GM12801 (cell line): ENCODE data around the gene ARHGEF4.

Experiments
- TF ChIP-seq, protein P1 (sequence below): IDR thresholded peaks from one replicate; pipeline ENCODE4 v1.5.1; 2011; ENCODE audit warnings: control low read depth; ENCODE audit not compliant: insufficient read length; ENCODE audit errors: extremely low read depth

The ARHGEF4 gene

DNA sequence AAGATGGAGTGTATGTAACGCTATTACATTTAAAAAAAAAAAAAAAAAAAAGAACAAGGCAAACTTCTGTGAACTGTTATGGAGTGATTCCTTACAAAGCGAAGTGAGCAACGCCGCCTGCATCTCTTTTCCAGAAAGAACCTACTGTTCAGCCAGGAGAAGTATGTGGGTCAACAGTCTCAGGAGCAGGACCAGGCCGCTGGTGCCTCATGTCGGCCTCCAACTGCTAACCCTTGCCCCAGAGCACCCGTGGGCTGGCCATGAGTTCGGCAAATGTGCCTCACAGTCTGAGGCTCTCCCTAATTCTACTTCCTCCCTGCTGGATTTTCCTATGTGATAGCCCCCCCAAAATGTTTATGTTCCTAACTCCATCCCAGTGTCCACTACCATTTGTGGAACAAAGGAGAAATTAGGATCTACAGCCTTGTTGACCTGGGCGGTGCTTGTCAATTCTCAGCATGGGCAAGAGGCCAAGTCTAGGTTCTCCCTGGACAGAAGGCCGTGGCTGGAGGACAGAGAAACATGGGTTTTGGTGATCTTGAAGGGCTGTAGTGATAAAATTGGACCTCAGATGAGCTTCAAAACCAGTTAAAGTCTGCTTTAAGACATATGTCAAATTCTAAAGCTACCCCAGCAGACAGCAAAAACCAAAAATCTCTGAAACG, 240.6 kb downstream of the ARHGEF4 start:
- TF ChIP-seq, protein P1, sequence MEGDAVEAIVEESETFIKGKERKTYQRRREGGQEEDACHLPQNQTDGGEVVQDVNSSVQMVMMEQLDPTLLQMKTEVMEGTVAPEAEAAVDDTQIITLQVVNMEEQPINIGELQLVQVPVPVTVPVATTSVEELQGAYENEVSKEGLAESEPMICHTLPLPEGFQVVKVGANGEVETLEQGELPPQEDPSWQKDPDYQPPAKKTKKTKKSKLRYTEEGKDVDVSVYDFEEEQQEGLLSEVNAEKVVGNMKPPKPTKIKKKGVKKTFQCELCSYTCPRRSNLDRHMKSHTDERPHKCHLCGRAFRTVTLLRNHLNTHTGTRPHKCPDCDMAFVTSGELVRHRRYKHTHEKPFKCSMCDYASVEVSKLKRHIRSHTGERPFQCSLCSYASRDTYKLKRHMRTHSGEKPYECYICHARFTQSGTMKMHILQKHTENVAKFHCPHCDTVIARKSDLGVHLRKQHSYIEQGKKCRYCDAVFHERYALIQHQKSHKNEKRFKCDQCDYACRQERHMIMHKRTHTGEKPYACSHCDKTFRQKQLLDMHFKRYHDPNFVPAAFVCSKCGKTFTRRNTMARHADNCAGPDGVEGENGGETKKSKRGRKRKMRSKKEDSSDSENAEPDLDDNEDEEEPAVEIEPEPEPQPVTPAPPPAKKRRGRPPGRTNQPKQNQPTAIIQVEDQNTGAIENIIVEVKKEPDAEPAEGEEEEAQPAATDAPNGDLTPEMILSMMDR, result no peak

DNA sequence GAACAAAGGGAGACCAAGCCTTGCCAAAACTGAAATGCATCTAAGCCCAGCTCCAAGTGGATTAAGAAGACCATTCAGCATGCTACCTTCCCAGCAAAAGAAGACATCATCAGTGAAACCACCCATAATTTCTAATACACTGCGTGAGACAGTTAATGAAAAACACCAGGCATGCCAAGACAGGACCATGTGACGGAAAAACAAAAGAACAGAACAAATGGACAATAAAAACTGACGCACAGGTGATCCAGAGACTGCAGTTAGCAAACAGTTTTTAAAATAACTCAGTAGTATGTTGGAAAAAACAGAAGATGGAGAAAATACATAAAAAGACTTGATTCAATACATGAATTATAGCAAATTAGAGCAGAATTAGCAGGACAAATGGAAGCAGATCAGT, 241.3 kb downstream of the ARHGEF4 start:
- TF ChIP-seq, protein P1, result no peak

DNA sequence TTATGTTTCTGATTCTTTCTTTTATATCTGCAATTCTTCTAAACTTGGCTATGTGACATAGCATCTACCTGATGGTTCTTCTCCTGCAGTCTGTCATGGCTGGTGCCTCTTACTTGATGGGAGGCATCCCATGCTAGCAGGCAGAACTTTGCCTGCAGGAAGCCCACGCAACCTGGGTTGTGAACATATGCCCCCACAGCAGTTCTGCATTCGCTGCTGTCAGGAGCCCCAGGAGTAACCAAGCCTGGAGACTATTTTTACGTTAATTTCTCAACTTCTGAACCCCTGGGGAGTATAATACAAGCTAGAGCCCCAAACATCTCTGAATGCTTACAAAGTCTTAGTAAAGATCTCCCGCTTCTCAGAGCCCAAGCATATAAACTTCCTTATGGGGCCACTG, 244.5 kb downstream of the ARHGEF4 start:
- TF ChIP-seq, protein P1, result no peak

DNA sequence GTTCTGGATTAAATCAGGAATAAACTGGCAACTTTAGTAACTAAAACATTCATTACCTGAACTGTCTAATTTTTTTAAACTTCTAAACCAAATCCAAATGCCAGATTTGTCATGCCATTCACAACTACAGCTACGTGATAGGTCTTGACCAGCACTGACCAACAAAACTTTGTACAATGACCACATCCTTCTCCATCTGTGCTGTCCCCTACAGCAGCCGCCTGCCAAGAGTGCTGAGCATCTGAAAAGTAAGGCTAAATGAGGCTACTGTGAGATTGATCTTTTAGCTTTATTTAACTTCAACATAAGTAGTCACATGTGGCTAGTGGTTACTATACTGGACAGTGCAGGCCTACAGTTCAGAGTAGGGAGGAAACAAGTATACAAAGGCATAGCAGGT, 248.9 kb downstream of the ARHGEF4 start:
- TF ChIP-seq, protein P1, result no peak

DNA sequence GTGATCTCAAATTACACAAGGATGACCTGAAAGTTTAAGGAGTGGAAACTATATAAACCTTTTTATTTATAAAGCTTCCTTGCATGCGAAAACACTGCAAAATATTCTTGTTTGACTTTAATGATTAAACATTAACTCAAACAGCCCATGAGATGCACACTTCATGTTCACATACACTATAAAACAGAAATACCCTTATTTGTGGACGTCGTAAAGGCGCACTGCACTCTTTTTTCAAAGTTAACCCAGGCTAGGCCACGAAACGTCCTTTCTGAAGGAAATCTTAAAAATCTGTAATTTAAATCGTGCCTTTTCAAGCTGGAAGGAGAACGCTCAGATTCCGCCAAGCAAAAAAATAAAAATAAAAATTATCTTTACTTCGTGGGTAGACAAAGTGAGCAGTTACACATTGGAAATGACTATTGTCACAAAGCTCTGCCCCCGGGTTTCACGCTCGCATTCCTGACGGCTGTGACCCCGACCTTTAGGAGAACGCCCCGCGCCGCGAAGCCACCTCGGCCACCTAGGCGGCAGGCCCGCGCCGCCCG, 255.8 kb downstream of the ARHGEF4 start:
- TF ChIP-seq, protein P1, result no peak

DNA sequence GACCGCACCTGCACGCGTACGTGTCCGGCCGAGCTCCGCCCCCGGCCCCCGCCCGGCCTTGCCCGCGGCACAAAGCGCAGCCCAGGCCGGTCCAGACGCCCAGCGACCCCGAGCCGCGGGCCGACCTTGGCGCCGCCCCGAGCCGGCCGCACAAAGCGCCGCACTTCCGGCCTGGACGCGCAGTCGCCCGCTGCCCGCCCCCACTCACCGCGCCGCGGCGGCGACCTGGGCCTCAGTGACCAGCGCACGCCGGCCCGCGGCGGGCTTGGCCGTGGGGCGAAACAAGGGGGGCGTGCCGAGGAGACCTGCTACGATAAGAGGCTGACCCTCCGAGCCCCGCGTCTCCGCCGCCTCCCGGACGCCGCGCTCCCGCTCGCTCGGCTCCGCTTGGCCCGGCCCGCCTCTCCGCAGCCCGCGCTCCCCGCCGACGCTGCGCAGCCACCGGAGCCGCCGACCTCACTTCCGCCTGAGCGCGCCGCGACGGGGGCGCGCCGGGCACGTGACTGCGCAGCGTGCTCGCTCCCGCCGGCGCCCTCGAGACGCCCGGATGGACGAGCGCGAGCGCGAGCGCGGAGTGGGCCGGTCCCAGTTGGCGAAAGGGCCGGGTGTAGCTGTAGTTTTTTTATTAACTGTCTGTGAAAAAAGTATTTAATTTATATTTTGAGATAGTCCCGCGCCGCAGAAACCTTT, 256.4 kb downstream of the ARHGEF4 start, which contains the start of gene FAM168B:
TSS of gene FAM168B (minus strand) at position 455 of the 690 bp plus-strand sequence. CDS start 10,814 bp downstream, outside the sequence.
- TF ChIP-seq, protein P1, result no peak

DNA sequence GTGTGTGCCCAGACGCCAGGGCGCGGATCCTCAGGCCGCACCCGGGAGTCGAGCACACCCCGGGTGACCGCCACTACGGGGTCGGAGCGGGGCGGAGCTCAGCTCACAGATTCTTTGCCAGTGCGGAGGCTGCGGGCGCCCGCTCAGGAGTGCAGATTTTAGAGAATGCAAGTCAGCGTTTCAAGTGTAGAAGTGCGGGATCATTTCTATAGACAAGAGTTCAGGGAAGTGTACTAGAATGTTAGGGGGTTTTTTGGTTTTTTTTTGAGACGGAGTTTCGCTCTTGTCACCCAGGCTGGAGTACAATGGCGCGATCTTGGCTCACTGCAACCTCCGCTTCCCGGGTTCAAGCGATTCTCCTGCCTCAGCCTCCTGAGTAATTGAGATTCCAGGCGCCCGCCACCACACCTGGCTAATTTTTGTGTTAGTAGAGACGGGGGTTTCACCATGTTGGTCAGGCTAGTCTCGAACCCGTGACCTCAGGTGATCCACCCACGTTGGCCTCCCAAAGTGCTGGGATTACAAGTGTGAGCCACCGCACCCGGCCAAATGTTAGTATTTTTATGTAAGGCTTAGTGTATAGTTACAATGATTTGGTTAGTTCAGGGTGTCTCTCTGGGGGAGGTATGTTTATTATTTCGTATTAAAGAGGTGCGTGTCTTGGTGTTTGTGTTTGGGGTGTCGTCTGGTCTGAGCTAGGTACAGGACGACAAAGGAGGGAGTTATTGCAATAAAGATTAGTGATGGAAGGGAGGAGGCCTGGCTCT, 257.2 kb downstream of the ARHGEF4 start:
- TF ChIP-seq, protein P1, result no peak
